HepG2 (cell line): ENCODE results near the gene UCK2. TPM values are rescaled to one million over a fixed set of nuclear protein-coding genes. Genes with fewer than 3 reads are reported as not detected.

Source experiments
- ATAC-seq: fragments of 200-7000 bp; cut with Tn5 transposase; 3 replicates; pipeline ENCODE4 v1.9.1; 2020; ENCODE audit warnings: mild to moderate bottlenecking, moderate library complexity
- BruUV-seq: library from RNA; stranded (reverse); fragments of 400-500 nt; replicated peaks from 2 replicates; lab custom pipeline; 2021; lab: Mats Ljungman, UMichigan
- CTCF ChIA-PET: fragments of 300-600 bp; formaldehyde crosslinking; extraction: SDS; loops from one replicate; lab custom pipeline; 2021; ENCODE audit warnings: low total read pairs, inconsistent platforms, low intra/inter-chr PET ratio; lab: Yijun Ruan, JAX
- POLR2A ChIA-PET: fragments of 350-600 bp; sonication (Branson Sonifier 250); formaldehyde crosslinking; loops from one replicate; lab custom pipeline; 2020; ENCODE audit warnings: antibody characterized with exemption, inconsistent platforms; lab: Yijun Ruan, JAX
- DNase-seq: peaks from one replicate; pipeline ENCODE4 v3.0.0-alpha.2; 2015; ENCODE audit warnings: low spot score
- FAIRE-seq: peaks from 3 replicates; lab custom pipeline; 2011; peaks lifted over from hg19 to GRCh38; lab: Jason Lieb, UNC
- H2AFZ ChIP-seq: one replicate; pipeline ENCODE4 v1.6.1; 2011; ENCODE audit warnings: low read length, inconsistent platforms
- H3K27ac ChIP-seq: fragments of 300-600 bp; 3 replicates; pipeline ENCODE4 v1.8.0; 2011; ENCODE audit warnings: mixed run types, mild to moderate bottlenecking, mixed read lengths, low read length, inconsistent platforms; ENCODE audit not compliant: insufficient read depth; ENCODE audit errors: extremely low read length
- H3K27me3 ChIP-seq, 2 experiments: fragments of 200-600 bp in 1 of 2; 2 replicates in 1 of 2; 3 replicates in 1 of 2; pipeline versions ENCODE4 v1.6.0 to v1.8.0; 2011; ENCODE audit warnings: low read length in 2 of 2, mild to moderate bottlenecking in 2 of 2, moderate library complexity in 2 of 2, inconsistent platforms in 1 of 2; ENCODE audit not compliant: insufficient read depth in 2 of 2, control insufficient read depth in 1 of 2
- H3K36me3 ChIP-seq, 2 experiments: fragments of 200-600 bp in 1 of 2; replicated peaks in 1 of 2; 2 replicates in 1 of 2; 3 replicates in 1 of 2; pipeline versions ENCODE4 v1.5.1 to v1.8.0; 2011; ENCODE audit warnings: low read length in 2 of 2, inconsistent platforms in 1 of 2; ENCODE audit not compliant: insufficient read depth in 2 of 2, control insufficient read depth in 1 of 2
- H3K4me1 ChIP-seq: 2 replicates; pipeline ENCODE4 v1.5.1; 2012; ENCODE audit warnings: low read length, inconsistent platforms; ENCODE audit not compliant: insufficient read depth
- H3K4me2 ChIP-seq: 2 replicates; pipeline ENCODE4 v1.6.0; 2011; ENCODE audit warnings: low read depth, low read length, inconsistent platforms
- H3K4me3 ChIP-seq, 3 experiments: fragments of 200-600 bp in 1 of 3; sonication (generic), shearing (Covaris generic) in 1 of 3; replicated peaks in 1 of 3; 2 replicates each; pipeline ENCODE4 v1.5.1; 2011 to 2016; ENCODE audit warnings: low read length in 3 of 3, inconsistent platforms in 2 of 3, low read depth in 2 of 3, mild to moderate bottlenecking in 2 of 3, control low read depth in 1 of 3, mixed read lengths in 1 of 3; ENCODE audit not compliant: insufficient read depth in 1 of 3
- H3K79me2 ChIP-seq: one replicate; pipeline ENCODE4 v1.6.1; 2011; ENCODE audit warnings: low read length, inconsistent platforms; ENCODE audit not compliant: insufficient read depth
- H3K9ac ChIP-seq: 2 replicates; pipeline ENCODE4 v1.6.0; 2011; ENCODE audit warnings: mild to moderate bottlenecking, low read depth, low read length, inconsistent platforms; ENCODE audit not compliant: insufficient read depth
- H3K9me3 ChIP-seq: 2 replicates; pipeline ENCODE4 v1.5.1; 2012; ENCODE audit warnings: mild to moderate bottlenecking, low read length
- H4K20me1 ChIP-seq: 2 replicates; pipeline ENCODE4 v1.6.0; 2011; ENCODE audit warnings: inconsistent platforms, mild to moderate bottlenecking, low read length, moderate library complexity; ENCODE audit not compliant: insufficient read depth
- ISX ChIP-seq: sonication (generic); formaldehyde crosslinking; conservative IDR thresholded peaks from 2 replicates; pipeline ENCODE4 v1.5.0; 2020; ENCODE audit warnings: missing genetic modification reagents
- KLF6 ChIP-seq: IDR thresholded peaks from 2 replicates; pipeline ENCODE4 v1.8.0; 2016; ENCODE audit warnings: missing biosample characterization, missing genetic modification reagents
- MIER3 ChIP-seq: IDR thresholded peaks from 2 replicates; pipeline ENCODE4 v1.6.1; 2016; ENCODE audit warnings: missing compliant biosample characterization, borderline replicate concordance
- MTA1 ChIP-seq: sonication (generic); formaldehyde crosslinking; IDR thresholded peaks from 2 replicates; pipeline ENCODE4 v1.4.0; 2020; ENCODE audit warnings: missing genetic modification reagents, mild to moderate bottlenecking, borderline replicate concordance
- ONECUT2 ChIP-seq: sonication (generic); formaldehyde crosslinking; IDR thresholded peaks from 2 replicates; pipeline ENCODE4 v1.4.0; 2020; ENCODE audit warnings: missing genetic modification reagents
- WGBS: methylation state at CpG from one replicate; pipeline ENCODE4 v1.1.6; 2017; ENCODE audit warnings: low lambda C conversion rate; 5-methylcytosine and 5-hydroxymethylcytosine counted together
- in situ Hi-C: cut with HindIII; loops from 2 replicates; pipeline ENCODE4 v1.10.0; 2017; ENCODE audit warnings: low pct_unique_long_range_greater_than_20kb; ENCODE audit not compliant: extremely low pct_ligation_motif_present
- intact Hi-C: fragments of 100-400 bp; cut with micrococcal nuclease; formaldehyde crosslinking; loops from one replicate; pipeline ENCODE4 v1.10.0; 2022; ENCODE audit not compliant: unreplicated experiment
- polyA plus RNA-seq, 8 experiments: library from polyadenylated mRNA; depleted of rRNA in 3 of 8; stranded (reverse) in 7 of 8; unstranded in 1 of 8; fragments of >200 nt; fragmentation: Illumina TruSeq in 4 of 8; extraction: Trizol in 4 of 8; gene quantifications; 2 replicates each; pipeline versions ENCODE4 v1.2.1 to v1.2.3, GENCODE V29; 2011 to 2016; ENCODE audit warnings: low read depth in 4 of 8, missing spikeins in 1 of 8, mixed read lengths in 1 of 8; ENCODE audit not compliant: insufficient read depth in 1 of 8
- total RNA-seq, 5 experiments: library from RNA; depleted of rRNA; stranded (reverse); fragments of >200 nt; fragmentation: Illumina TruSeq; extraction: Trizol; gene quantifications; 2 replicates each; pipeline ENCODE4 v1.2.3, GENCODE V29; 2016; ENCODE audit warnings: low read depth in 1 of 5

The UCK2 gene
- total and polyA plus RNA-seq, 2 of the 13 experiments (the other 11 are each of a cell fraction or from before 2014, with no cell fraction given) = 64.3 to 78.0 TPM

DNA sequence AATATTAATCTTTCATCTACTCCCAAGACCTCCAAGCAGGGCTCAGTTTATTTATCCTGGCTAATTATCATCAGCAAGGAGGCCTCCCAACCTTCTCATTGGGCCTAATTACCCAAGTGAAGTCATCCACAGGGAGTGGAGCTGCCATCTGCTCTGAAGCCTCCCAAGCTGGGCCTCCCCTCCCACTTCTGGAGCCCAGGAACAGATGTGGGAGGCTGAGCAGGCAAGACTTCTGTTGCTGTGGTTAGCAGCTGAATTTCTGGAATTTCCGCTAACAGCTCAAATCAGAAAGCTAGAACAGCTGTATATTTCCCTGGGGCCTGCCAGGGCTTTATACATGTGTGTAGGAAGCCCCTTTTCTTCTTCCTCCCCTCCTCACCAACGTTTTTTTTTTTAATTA lies 127.5 kb downstream of the UCK2 start:
- intact Hi-C loops = no loop called here
- POLR2A ChIA-PET = no interaction called here
- ATAC-seq = no peak

DNA sequence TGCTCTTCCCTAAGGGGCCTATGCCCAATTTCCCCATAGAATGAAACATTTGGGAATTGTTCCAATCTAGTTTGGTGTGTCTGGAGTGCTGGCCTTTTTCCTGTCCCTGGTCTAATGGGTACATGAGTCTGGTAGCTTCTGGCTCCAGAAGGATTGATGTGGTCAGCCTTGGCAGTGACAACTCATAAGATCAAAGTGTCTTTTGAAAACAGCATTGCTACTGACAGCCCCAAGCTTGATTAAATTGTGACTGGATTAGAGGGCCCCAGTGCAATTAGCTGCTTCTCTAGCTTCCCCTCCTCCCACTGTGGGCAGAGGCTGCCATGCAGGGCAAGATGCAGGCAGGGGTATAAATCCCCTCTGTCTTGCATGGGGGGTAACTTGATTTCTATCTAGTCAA lies 130.9 kb downstream of the UCK2 start:
- Histone ChIP-seq H3K4me2 (no peak overlapping the region), H2AFZ (no peak overlapping the region), H3K4me3 (no peak overlapping the region), H3K9me3 (no peaks in the 10 kb centered on the region), H3K4me1 (no peaks in the 10 kb centered on the region), H3K79me2 (no peaks in the 10 kb centered on the region), H3K27me3 (no peaks in the 10 kb centered on the region), H3K36me3 (no peaks in the 10 kb centered on the region), H3K27ac (no peak overlapping the region), H3K9ac (no peak overlapping the region), H4K20me1 (no peaks in the 10 kb centered on the region)
- BruUV-seq = no TSS peak
- ATAC-seq = no peak
- in situ Hi-C loops (no loop called here), intact Hi-C loops (no loop called here)
- POLR2A ChIA-PET = no interaction called here
- TF ChIP-seq KLF6 (CRISPR knock-in tag) = no peak
- TF ChIP-seq ONECUT2 (CRISPR knock-in tag) = no peak
- CTCF ChIA-PET = no interaction called here
- no peak for FAIRE-seq
- no peak for DNase-seq

More for the DNA sequence above, 127.5 kb downstream of the UCK2 start:
- TF ChIP-seq ISX (CRISPR knock-in tag) = no peak
- TF ChIP-seq MTA1 (CRISPR knock-in tag) = no peak
- TF ChIP-seq MIER3 (CRISPR knock-in tag) = no peak
- WGBS = 6% methylated on average over 2 of the region's 2 CpGs
- BruUV-seq = no TSS peak
- FAIRE-seq = no peak
- H3K79me2 ChIP-seq = no peaks in the 10 kb centered on the region
- CTCF ChIA-PET = no interaction called here
- in situ Hi-C loops = no loop called here
- no peak overlapping the region for H3K9ac ChIP-seq
- no peaks in the 10 kb centered on the region for H4K20me1 ChIP-seq
- H3K4me1 ChIP-seq = no peaks in the 10 kb centered on the region
- DNase-seq = no peak
- H3K4me2 ChIP-seq = no peak overlapping the region
- H3K36me3 ChIP-seq = no peaks in the 10 kb centered on the region
- no peak overlapping the region for H3K4me3 ChIP-seq
- no peak overlapping the region for H2AFZ ChIP-seq
- H3K27ac ChIP-seq = no peak overlapping the region
- no peaks in the 10 kb centered on the region for H3K9me3 ChIP-seq
- no peaks in the 10 kb centered on the region for H3K27me3 ChIP-seq
